HL-60 (cell line): ENCODE measurements around the gene GIMAP5.

Experiments used
- DNase-seq, 2 experiments: peaks; one replicate each; pipeline ENCODE4 v3.0.0-alpha.2; 2010 to 2020; ENCODE audit warnings: low read depth in 1 of 2, low spot score in 1 of 2
- H3K27ac ChIP-seq: fragments of 250-450 bp; sonication (Bioruptor Pico); replicated peaks from 2 replicates; pipeline ENCODE4 v1.5.1; 2020; ENCODE audit warnings: mild to moderate bottlenecking, moderate library complexity
- H3K27me3 ChIP-seq: fragments of 250-450 bp; sonication (Bioruptor Pico); 2 replicates; pipeline ENCODE4 v1.5.1; 2021; ENCODE audit warnings: mild to moderate bottlenecking, moderate library complexity; ENCODE audit not compliant: insufficient read depth, poor library complexity, severe bottlenecking
- H3K4me3 ChIP-seq: replicated peaks from 2 replicates; pipeline ENCODE4 v1.5.1; 2011; ENCODE audit warnings: mild to moderate bottlenecking, control low read depth, low read length; ENCODE audit not compliant: insufficient read depth
- CTCF ChIP-seq: IDR thresholded peaks from one replicate; pipeline ENCODE4 v1.5.1; 2011; ENCODE audit warnings: low read length, control low read depth, inconsistent platforms; ENCODE audit not compliant: insufficient read depth
- GABPA ChIP-seq: IDR thresholded peaks from 2 replicates; pipeline ENCODE4 v1.6.1; 2012; ENCODE audit warnings: low read depth
- POLR2AphosphoS5 ChIP-seq: IDR thresholded peaks from 2 replicates; pipeline ENCODE4 v1.6.1; 2012; ENCODE audit warnings: low read depth
- REST ChIP-seq: IDR thresholded peaks from 2 replicates; pipeline ENCODE4 v1.6.1; 2012; ENCODE audit warnings: low read depth; ENCODE audit not compliant: insufficient replicate concordance
- SPI1 ChIP-seq: IDR thresholded peaks from 2 replicates; pipeline ENCODE4 v1.6.1; 2012; ENCODE audit warnings: low read depth, mild to moderate bottlenecking, borderline replicate concordance

Gene GIMAP5

GRCh38 chr7:150753826-150754603 lies 16.8 kb downstream of the GIMAP5 start:
- TF ChIP-seq CTCF (peak; percentile 31), GABPA (no peak)
- peak in 1 of 2 experiments; percentile 30 for DNase-seq
- Histone ChIP-seq H3K27me3 (no peaks in the 10 kb centered on the region), H3K27ac (no peak overlapping the region), H3K4me3 (no peak overlapping the region)

GRCh38 chr7:150754951-150755350 lies 17.7 kb downstream of the GIMAP5 start:
- no peak overlapping the region for H3K4me3 ChIP-seq
- TF ChIP-seq REST: no peak
- TF ChIP-seq SPI1: no peak
- no peak for TF ChIP-seq CTCF
- TF ChIP-seq POLR2AphosphoS5: no peak
- TF ChIP-seq GABPA: no peak
- DNase-seq: no peak
- H3K27ac ChIP-seq: no peak overlapping the region
- H3K27me3 ChIP-seq: no peaks in the 10 kb centered on the region

- H3K27ac ChIP-seq: no peak overlapping the region
- no peak for DNase-seq
- H3K27me3 ChIP-seq: no peaks in the 10 kb centered on the region
- no peak for TF ChIP-seq REST
- no peak overlapping the region for H3K4me3 ChIP-seq
These were observed 18.4 kb downstream of the GIMAP5 start for GRCh38 chr7:150755473-150756099.

- DNase-seq: no peak
- H3K27ac ChIP-seq: no peak overlapping the region
- H3K4me3 ChIP-seq: no peak overlapping the region
- no peaks in the 10 kb centered on the region for H3K27me3 ChIP-seq
- TF ChIP-seq REST: no peak
- no peak for TF ChIP-seq SPI1
These were observed 18.9 kb downstream of the GIMAP5 start for GRCh38 chr7:150756166-150756565.
